Measurements from ENCODE around the gene NFATC2. TPM values are rescaled to one million over a fixed set of nuclear protein-coding genes. Genes with fewer than 3 reads are reported as not detected.

The NFATC2 gene
- polyA plus RNA-seq, 1 donor: 1.6 TPM

- no peak for DNase-seq
These were observed 152.8 kb downstream of the NFATC2 start for GRCh38 chr20:51389543-51390264.

GRCh38 chr20:51388756-51389542 is 153.6 kb downstream of the NFATC2 start:
- no peak for DNase-seq

DNA sequence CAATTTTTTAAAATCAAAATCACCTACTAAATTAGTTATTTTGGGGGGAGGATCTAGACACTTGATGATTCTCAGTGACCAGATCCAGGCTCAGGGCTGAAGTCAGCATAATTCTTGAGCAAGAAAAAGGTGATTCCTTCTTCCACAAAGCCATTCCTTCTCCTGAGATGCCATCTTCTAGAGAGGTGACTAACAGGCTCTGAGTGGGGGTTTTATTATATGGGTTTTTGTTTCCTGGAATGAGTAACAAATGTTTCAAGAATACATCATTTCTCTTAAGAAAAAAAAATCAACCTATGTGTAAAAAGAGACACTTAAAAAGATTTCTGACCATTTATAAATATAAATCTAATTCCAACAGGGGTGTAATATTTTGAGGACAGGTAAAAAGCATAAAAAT is 154.3 kb downstream of the NFATC2 start:
- no peak for DNase-seq

GRCh38 chr20:51387125-51387875 is 155.2 kb downstream of the NFATC2 start:
- no peak for DNase-seq

- DNase-seq: no peak
These were observed 155.9 kb downstream of the NFATC2 start for GRCh38 chr20:51386586-51386985.

DNA sequence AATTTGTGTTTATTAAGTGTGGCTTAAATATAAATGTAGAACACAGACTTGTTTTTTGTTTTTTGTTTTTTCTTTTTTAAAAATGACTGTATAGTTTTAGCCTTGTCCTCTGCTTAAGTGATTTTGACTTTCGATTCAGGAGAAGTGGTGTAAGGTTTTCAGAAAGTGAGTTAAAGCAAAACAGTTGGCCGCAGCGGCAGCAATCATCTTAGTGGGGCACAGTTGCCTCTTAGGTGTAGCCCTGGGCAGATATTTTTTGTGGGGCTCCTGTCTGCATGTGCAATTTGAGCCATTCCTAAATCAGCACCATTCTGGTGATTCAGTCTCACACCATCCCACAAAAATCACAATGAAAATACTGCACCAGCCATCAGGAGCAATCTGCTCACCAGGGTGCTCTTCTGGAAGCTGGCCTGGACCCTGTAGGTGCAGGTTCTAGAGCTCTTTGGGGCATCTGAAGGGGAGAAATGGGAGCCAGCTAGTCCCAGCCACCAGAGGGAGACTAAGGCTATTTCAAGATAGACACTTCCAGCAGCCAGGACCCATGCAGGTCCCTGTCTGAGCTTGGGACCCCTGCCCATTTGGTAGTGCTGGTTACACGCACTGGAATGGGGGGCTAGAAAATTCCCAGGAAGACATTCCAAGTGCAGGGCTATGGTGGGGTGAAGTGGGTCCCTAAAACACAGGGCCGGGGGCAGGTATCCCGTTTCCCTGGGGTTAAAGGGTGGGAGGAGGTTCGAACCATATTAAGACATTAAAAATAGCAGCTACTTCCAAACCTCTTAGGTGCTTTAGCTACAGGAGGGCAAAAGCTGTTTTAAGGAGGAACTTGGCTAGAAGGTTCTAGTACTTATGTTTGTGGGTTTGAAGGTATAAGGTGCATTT is 156.6 kb downstream of the NFATC2 start:
- no peak for DNase-seq

GRCh38 chr20:51384875-51385274 is 157.6 kb downstream of the NFATC2 start:
- DNase-seq: no peak

GRCh38 chr20:51383891-51384510 is 158.5 kb downstream of the NFATC2 start:
- DNase-seq: no peak

DNA sequence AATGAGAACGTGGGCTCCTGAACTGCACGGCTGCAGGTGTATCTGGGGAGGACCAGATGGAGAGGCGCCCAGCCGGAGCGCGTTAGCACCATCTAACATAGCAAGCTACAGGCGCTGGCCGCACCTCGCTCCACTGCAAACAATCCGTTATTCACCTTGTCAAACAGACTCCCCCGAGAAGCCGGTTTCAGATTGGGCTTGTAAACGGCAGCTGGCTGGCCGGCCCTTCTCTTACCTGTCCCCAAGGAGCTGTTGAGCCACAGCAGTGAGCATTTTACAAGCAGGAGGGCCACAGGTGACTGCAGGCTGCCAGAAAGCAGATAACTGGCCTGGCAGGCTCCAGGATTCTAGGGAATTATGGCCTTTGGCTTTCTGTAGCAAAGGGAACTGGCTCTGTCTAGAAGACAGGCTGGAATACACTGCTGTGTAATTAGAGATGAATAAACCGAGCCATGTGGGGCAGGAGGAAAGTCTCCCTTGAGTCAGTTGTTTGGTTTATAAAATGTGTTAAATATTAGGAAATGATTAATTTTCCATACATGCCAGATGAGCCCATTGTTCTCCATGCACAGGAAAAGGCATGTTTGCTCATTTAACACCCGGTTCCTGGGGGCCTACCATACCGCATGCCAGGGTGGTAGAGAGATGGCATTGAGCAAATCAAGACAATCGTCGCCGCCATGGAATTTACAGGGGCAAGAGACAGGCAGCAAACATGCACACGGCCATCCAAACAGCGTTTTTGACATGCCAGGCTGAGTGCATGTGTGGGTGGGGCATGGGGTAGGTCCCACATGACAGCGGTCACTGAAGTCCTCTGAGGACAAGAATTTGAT is 159.3 kb downstream of the NFATC2 start:
- no peak for DNase-seq

GRCh38 chr20:51382111-51382985 is 160.2 kb downstream of the NFATC2 start:
- DNase-seq: no peak

DNA sequence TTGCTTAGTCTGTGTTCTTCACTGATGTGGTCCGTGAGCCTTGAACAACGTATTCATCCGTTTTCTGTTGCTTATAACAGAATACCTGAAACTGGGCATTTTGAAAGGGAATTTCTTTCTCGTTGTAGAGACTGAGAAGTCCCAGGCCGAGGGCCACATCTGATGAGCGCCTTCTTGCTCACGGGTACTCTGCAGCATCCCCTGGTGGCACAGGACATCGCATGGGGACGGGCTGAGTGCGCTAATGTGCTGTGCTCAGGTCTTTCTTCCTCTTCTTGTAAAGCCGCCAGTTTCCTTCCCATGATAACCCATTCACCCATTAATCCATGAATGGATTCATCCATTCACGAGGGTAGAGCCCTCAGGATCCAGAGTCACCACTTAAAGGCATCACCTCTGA is 161.0 kb downstream of the NFATC2 start:
- DNase-seq: no peak

DNA sequence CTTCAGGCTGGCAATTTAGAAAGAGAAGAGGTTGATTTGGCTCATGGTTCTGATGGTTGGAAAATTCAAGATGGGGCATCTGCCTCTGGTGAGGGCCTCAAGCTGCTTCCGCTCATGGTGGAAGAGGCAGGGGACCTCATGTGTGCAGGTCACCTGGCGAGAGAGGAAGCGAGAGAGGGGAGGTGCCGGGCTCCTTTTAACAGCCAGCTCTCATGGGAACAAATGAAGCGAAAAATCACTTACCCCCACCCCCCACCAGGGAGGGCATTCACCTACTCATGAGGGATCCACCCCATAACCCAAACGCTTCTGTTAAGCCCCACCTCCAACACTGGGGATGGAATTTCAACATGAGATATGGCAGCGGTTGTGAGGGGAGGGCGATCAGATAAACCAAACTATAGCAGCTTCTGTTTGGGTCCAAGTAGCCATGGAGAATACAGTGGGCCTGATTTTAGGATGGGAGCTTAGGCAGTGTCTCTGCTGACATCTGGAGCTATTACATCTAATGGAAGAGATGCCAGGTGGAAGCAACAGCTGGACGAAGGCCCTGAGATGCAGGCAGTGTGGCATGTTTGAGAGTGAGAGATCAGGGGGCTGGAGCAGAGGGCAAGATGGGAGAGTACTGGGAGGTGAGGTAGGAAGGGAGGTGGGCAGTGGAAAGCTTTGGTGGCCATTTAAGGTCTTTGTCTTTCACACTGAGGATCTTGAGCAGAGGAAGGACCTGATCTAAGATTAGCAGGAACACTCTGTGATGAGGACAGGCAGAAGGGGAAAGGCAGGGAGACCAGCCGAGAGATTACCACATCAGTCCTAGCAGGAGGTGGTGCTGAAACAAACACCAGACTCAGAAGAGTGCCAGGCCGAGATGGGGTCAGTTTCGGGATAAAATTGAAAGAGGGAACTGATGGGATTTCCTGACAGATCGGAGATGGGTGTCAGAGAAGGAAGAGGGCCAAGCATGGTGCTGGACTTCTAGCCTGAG is 161.8 kb downstream of the NFATC2 start:
- no peak for DNase-seq

GRCh38 chr20:51379601-51380341 is 162.7 kb downstream of the NFATC2 start:
- DNase-seq: no peak

GRCh38 chr20:51378171-51378928 is 164.2 kb downstream of the NFATC2 start:
- no peak for DNase-seq

- DNase-seq: no peak
These were observed 165.4 kb downstream of the NFATC2 start for GRCh38 chr20:51377132-51377531.

DNA sequence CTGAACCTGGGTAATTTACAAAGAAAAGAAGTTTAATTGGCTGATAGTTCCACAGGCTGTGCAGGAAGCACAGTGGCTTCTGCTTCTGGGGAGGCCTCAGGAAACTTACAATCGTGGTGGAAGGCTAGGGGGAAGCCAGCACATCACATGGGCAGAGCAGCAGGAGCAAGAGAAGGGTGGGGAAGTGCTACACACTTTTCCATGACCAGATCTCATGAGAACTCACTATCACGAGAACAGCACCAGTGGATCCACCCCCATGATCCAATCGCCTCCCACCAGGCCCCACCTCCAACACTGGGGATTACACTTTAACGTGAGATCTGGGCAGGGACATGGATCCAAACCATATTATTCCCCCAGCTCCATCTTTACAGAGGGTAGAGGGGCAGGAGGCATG is 166.4 kb downstream of the NFATC2 start:
- no peak for DNase-seq

GRCh38 chr20:51375561-51375960 is 167.0 kb downstream of the NFATC2 start:
- no peak for DNase-seq
